Activated CD4-positive, alpha-beta T cell treated with anti-CD3 and anti-CD28 coated beads, Interleukin-2, amount 50 U/mL, for 16 hours (primary cell): ENCODE measurements around the gene NAV2.

Experiments
- DNase-seq: peaks from one replicate; pipeline ENCODE4 v3.0.0-alpha.2; 2020

NAV2 gene

GRCh38 chr11:19747634-19748033 is 35.0 kb downstream of the NAV2 start:
- no peak for DNase-seq

GRCh38 chr11:19751055-19751454 is 38.4 kb downstream of the NAV2 start:
- no peak for DNase-seq

GRCh38 chr11:19753451-19754106 is 40.9 kb downstream of the NAV2 start:
- no peak for DNase-seq

- DNase-seq = no peak
Measured at GRCh38 chr11:19756675-19757475, 44.2 kb downstream of the NAV2 start.

- no peak for DNase-seq
Measured at GRCh38 chr11:19759389-19759788, 46.8 kb downstream of the NAV2 start.

GRCh38 chr11:19762266-19762665 is 49.6 kb downstream of the NAV2 start:
- DNase-seq = no peak

- no peak for DNase-seq
Measured at GRCh38 chr11:19763330-19763729, 50.7 kb downstream of the NAV2 start.

GRCh38 chr11:19766206-19766605 is 53.6 kb downstream of the NAV2 start:
- no peak for DNase-seq

GRCh38 chr11:19766810-19767209 is 54.2 kb downstream of the NAV2 start:
- DNase-seq = no peak

- no peak for DNase-seq
Measured at GRCh38 chr11:19767627-19768151, 55.1 kb downstream of the NAV2 start.

GRCh38 chr11:19768197-19768596 is 55.6 kb downstream of the NAV2 start:
- DNase-seq = no peak

- no peak for DNase-seq
Measured at GRCh38 chr11:19768815-19769214, 56.2 kb downstream of the NAV2 start.

- DNase-seq = peak; percentile 5
Measured at GRCh38 chr11:19769820-19770219, 57.2 kb downstream of the NAV2 start.

GRCh38 chr11:19770277-19770676 is 57.6 kb downstream of the NAV2 start:
- no peak for DNase-seq

GRCh38 chr11:19771463-19771862 is 58.8 kb downstream of the NAV2 start:
- DNase-seq = no peak

- DNase-seq = no peak
Measured at GRCh38 chr11:19772480-19772879, 59.8 kb downstream of the NAV2 start.

- no peak for DNase-seq
Measured at GRCh38 chr11:19774329-19774728, 61.7 kb downstream of the NAV2 start.

GRCh38 chr11:19774817-19775580 is 62.4 kb downstream of the NAV2 start:
- DNase-seq = no peak

- no peak for DNase-seq
Measured at GRCh38 chr11:19775622-19776021, 63.0 kb downstream of the NAV2 start.

- DNase-seq = no peak
Measured at GRCh38 chr11:19777039-19777376, 64.4 kb downstream of the NAV2 start.

GRCh38 chr11:19777377-19778102 is 64.9 kb downstream of the NAV2 start:
- DNase-seq = peak; percentile 17

- no peak for DNase-seq
Measured at GRCh38 chr11:19779740-19780139, 67.1 kb downstream of the NAV2 start.

GRCh38 chr11:19781351-19781750 is 68.7 kb downstream of the NAV2 start:
- DNase-seq = no peak
